ENCODE data around the gene COX20.

GRCh38 chr1:244802556-244803239 is 32.8 kb upstream of the COX20 start:
- TF ChIP-seq CTCF (IDR thresholded peaks at IDR 0.05) (no peak), POLR2AphosphoS5 (IDR thresholded peaks at IDR 0.05; ENCODE audit: low read depth, low read length) (no peak)
- TF ChIP-seq, protein P1, sequence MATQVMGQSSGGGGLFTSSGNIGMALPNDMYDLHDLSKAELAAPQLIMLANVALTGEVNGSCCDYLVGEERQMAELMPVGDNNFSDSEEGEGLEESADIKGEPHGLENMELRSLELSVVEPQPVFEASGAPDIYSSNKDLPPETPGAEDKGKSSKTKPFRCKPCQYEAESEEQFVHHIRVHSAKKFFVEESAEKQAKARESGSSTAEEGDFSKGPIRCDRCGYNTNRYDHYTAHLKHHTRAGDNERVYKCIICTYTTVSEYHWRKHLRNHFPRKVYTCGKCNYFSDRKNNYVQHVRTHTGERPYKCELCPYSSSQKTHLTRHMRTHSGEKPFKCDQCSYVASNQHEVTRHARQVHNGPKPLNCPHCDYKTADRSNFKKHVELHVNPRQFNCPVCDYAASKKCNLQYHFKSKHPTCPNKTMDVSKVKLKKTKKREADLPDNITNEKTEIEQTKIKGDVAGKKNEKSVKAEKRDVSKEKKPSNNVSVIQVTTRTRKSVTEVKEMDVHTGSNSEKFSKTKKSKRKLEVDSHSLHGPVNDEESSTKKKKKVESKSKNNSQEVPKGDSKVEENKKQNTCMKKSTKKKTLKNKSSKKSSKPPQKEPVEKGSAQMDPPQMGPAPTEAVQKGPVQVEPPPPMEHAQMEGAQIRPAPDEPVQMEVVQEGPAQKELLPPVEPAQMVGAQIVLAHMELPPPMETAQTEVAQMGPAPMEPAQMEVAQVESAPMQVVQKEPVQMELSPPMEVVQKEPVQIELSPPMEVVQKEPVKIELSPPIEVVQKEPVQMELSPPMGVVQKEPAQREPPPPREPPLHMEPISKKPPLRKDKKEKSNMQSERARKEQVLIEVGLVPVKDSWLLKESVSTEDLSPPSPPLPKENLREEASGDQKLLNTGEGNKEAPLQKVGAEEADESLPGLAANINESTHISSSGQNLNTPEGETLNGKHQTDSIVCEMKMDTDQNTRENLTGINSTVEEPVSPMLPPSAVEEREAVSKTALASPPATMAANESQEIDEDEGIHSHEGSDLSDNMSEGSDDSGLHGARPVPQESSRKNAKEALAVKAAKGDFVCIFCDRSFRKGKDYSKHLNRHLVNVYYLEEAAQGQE (IDR thresholded peaks at IDR 0.05; ENCODE audit: insufficient read depth in 1 of 2, low read depth in 2 of 2, low read length in 1 of 2) = no peak

All from Panc1 (cell line).